ENCODE data around the gene SCGB1A1.

Gene SCGB1A1

GRCh38 chr11:62428871-62429560 lies 10.2 kb downstream of the SCGB1A1 start:
- CTCF ChIA-PET: interaction anchor here (0.6 to 9.5 kb wide), 11 partner anchors 10 to 165 kb away, joined by 3 to 94 read pairs (median 3); no protein-coding TSS in a partner anchor

GRCh38 chr11:62430425-62430824 lies 11.6 kb downstream of the SCGB1A1 start:
- Histone ChIP-seq H3K9me3 (ENCODE audit: control extremely low read depth in 1 of 5, control insufficient read depth in 4 of 5, insufficient read depth in 2 of 5, low read depth in 1 of 5, low read length in 4 of 5) (no peaks in the 10 kb centered on the region), H3K4me3 (ENCODE audit: control insufficient read depth in 1 of 7, extremely low read depth in 1 of 7, insufficient read depth in 4 of 7, low read depth in 2 of 7, low read length in 6 of 7) (no peak overlapping the region), H3K27ac (ENCODE audit: insufficient read depth in 1 of 2, low read depth in 1 of 2, low read length in 2 of 2, poor library complexity in 1 of 2, severe bottlenecking in 2 of 2) (no peak overlapping the region), H3K27me3 (replicated peaks in 2 of 5; ENCODE audit: control insufficient read depth in 4 of 5, insufficient read depth in 5 of 5, low read length in 4 of 5) (no peaks in the 10 kb centered on the region), H3K36me3 (ENCODE audit: control insufficient read depth in 4 of 4, insufficient read depth in 4 of 4, low read length in 3 of 4) (no peaks in the 10 kb centered on the region), H3K4me1 (ENCODE audit: control extremely low read depth in 1 of 4, control insufficient read depth in 4 of 4, insufficient read depth in 4 of 4, low read length in 3 of 4) (peaks cover 8 to 63% (median 51%) of the 10 kb centered on the region in 4 experiments)
- DNase-seq: no peak
- ChIA-PET CTCF (interaction anchor here (1.8 kb wide), 1 partner anchor 78 kb away, joined by 5 read pairs; no protein-coding TSS in a partner anchor), POLR2A (no interaction called here)
- WGBS (ENCODE audit: insufficient coverage): 89% methylated on average over 3 of the region's 3 CpGs

More at GRCh38 chr11:62428871-62429560, 10.2 kb downstream of the SCGB1A1 start:
- Histone ChIP-seq H3K4me1 (ENCODE audit: control extremely low read depth in 1 of 4, control insufficient read depth in 4 of 4, insufficient read depth in 4 of 4, low read length in 3 of 4) (peaks cover 8 to 56% (median 44%) of the 10 kb centered on the region in 4 experiments), H3K4me3 (ENCODE audit: control insufficient read depth in 1 of 7, extremely low read depth in 1 of 7, insufficient read depth in 4 of 7, low read depth in 2 of 7, low read length in 6 of 7) (no peak overlapping the region), H3K27ac (ENCODE audit: insufficient read depth in 1 of 2, low read depth in 1 of 2, low read length in 2 of 2, poor library complexity in 1 of 2, severe bottlenecking in 2 of 2) (no peak overlapping the region), H3K27me3 (replicated peaks in 2 of 5; ENCODE audit: control insufficient read depth in 4 of 5, insufficient read depth in 5 of 5, low read length in 4 of 5) (no peaks in the 10 kb centered on the region), H3K36me3 (ENCODE audit: control insufficient read depth in 4 of 4, insufficient read depth in 4 of 4, low read length in 3 of 4) (no peaks in the 10 kb centered on the region), H3K9me3 (ENCODE audit: control extremely low read depth in 1 of 5, control insufficient read depth in 4 of 5, insufficient read depth in 2 of 5, low read depth in 1 of 5, low read length in 4 of 5) (no peaks in the 10 kb centered on the region)
- DNase-seq: no peak
- WGBS (ENCODE audit: insufficient coverage): 90% methylated on average over 6 of the region's 8 CpGs
- POLR2A ChIA-PET: interaction anchor here (0.6 to 1.0 kb wide), 2 partner anchors 15 to 139 kb away, joined by 3 read pairs; no protein-coding TSS in a partner anchor

GRCh38 chr11:62431171-62431901 lies 12.5 kb downstream of the SCGB1A1 start:
- no peaks in the 10 kb centered on the region for H3K9me3 ChIP-seq (ENCODE audit: control extremely low read depth in 1 of 5, control insufficient read depth in 4 of 5, insufficient read depth in 2 of 5, low read depth in 1 of 5, low read length in 4 of 5)
- ChIA-PET CTCF (interaction anchor here (0.7 kb wide), 1 partner anchor 59 kb away, joined by 3 read pairs; no protein-coding TSS in a partner anchor), POLR2A (no interaction called here)
- no peaks in the 10 kb centered on the region for H3K27me3 ChIP-seq (replicated peaks in 2 of 5; ENCODE audit: control insufficient read depth in 4 of 5, insufficient read depth in 5 of 5, low read length in 4 of 5)
- no peaks in the 10 kb centered on the region for H3K36me3 ChIP-seq (ENCODE audit: control insufficient read depth in 4 of 4, insufficient read depth in 4 of 4, low read length in 3 of 4)
- H3K4me3 ChIP-seq (ENCODE audit: control insufficient read depth in 1 of 7, extremely low read depth in 1 of 7, insufficient read depth in 4 of 7, low read depth in 2 of 7, low read length in 6 of 7): no peak overlapping the region
- H3K4me1 ChIP-seq (ENCODE audit: control extremely low read depth in 1 of 4, control insufficient read depth in 4 of 4, insufficient read depth in 4 of 4, low read length in 3 of 4): peaks cover 14 to 70% (median 58%) of the 10 kb centered on the region in 4 experiments
- H3K27ac ChIP-seq (ENCODE audit: insufficient read depth in 1 of 2, low read depth in 1 of 2, low read length in 2 of 2, poor library complexity in 1 of 2, severe bottlenecking in 2 of 2): no peak overlapping the region
- 76% methylated on average over 7 of the region's 11 CpGs for WGBS (ENCODE audit: insufficient coverage)
- no peak for DNase-seq

GRCh38 chr11:62432695-62433094 lies 13.9 kb downstream of the SCGB1A1 start:
- Histone ChIP-seq H3K4me1 (ENCODE audit: control extremely low read depth in 1 of 4, control insufficient read depth in 4 of 4, insufficient read depth in 4 of 4, low read length in 3 of 4) (peaks cover 14 to 58% (median 48%) of the 10 kb centered on the region in 4 experiments), H3K27ac (ENCODE audit: insufficient read depth in 1 of 2, low read depth in 1 of 2, low read length in 2 of 2, poor library complexity in 1 of 2, severe bottlenecking in 2 of 2) (no peak overlapping the region), H3K36me3 (ENCODE audit: control insufficient read depth in 4 of 4, insufficient read depth in 4 of 4, low read length in 3 of 4) (no peaks in the 10 kb centered on the region), H3K9me3 (ENCODE audit: control extremely low read depth in 1 of 5, control insufficient read depth in 4 of 5, insufficient read depth in 2 of 5, low read depth in 1 of 5, low read length in 4 of 5) (no peaks in the 10 kb centered on the region), H3K27me3 (replicated peaks in 2 of 5; ENCODE audit: control insufficient read depth in 4 of 5, insufficient read depth in 5 of 5, low read length in 4 of 5) (no peaks in the 10 kb centered on the region), H3K4me3 (ENCODE audit: control insufficient read depth in 1 of 7, extremely low read depth in 1 of 7, insufficient read depth in 4 of 7, low read depth in 2 of 7, low read length in 6 of 7) (no peak overlapping the region)
- ChIA-PET CTCF (interaction anchor here (1.3 to 2.9 kb wide), 2 partner anchors 8 to 110 kb away, joined by 5 to 13 read pairs; no protein-coding TSS in a partner anchor), POLR2A (no interaction called here)
- 90% methylated on average over 4 of the region's 9 CpGs for WGBS (ENCODE audit: insufficient coverage)
- DNase-seq: no peak

- H3K27ac ChIP-seq (ENCODE audit: insufficient read depth in 1 of 2, low read depth in 1 of 2, low read length in 2 of 2, poor library complexity in 1 of 2, severe bottlenecking in 2 of 2): no peak overlapping the region
- ChIA-PET CTCF (interaction anchor here (1.3 to 2.9 kb wide), 3 partner anchors 9 to 110 kb away, joined by 5 to 13 read pairs (median 5); no protein-coding TSS in a partner anchor), POLR2A (interaction anchor here (0.6 kb wide), 1 partner anchor 118 kb away, joined by 3 read pairs; no protein-coding TSS in a partner anchor)
- no peaks in the 10 kb centered on the region for H3K27me3 ChIP-seq (replicated peaks in 2 of 5; ENCODE audit: control insufficient read depth in 4 of 5, insufficient read depth in 5 of 5, low read length in 4 of 5)
- H3K36me3 ChIP-seq (ENCODE audit: control insufficient read depth in 4 of 4, insufficient read depth in 4 of 4, low read length in 3 of 4): no peaks in the 10 kb centered on the region
- WGBS (ENCODE audit: insufficient coverage): 32% methylated on average over 13 of the region's 16 CpGs
- H3K4me3 ChIP-seq (ENCODE audit: control insufficient read depth in 1 of 7, extremely low read depth in 1 of 7, insufficient read depth in 4 of 7, low read depth in 2 of 7, low read length in 6 of 7): peak overlapping the region in 3 of 7 experiments; percentile 13 to 56 (median 44)
- H3K4me1 ChIP-seq (ENCODE audit: control extremely low read depth in 1 of 4, control insufficient read depth in 4 of 4, insufficient read depth in 4 of 4, low read length in 3 of 4): peaks cover 14 to 55% (median 44%) of the 10 kb centered on the region in 4 experiments
- no peaks in the 10 kb centered on the region for H3K9me3 ChIP-seq (ENCODE audit: control extremely low read depth in 1 of 5, control insufficient read depth in 4 of 5, insufficient read depth in 2 of 5, low read depth in 1 of 5, low read length in 4 of 5)
- DNase-seq: peak in 2 of 3 donors; percentile 17 to 34
Observed at GRCh38 chr11:62433141-62433903, 14.5 kb downstream of the SCGB1A1 start.

GRCh38 chr11:62433904-62434276 lies 15.1 kb downstream of the SCGB1A1 start:
- H3K27me3 ChIP-seq (replicated peaks in 2 of 5; ENCODE audit: control insufficient read depth in 4 of 5, insufficient read depth in 5 of 5, low read length in 4 of 5): no peaks in the 10 kb centered on the region
- H3K9me3 ChIP-seq (ENCODE audit: control extremely low read depth in 1 of 5, control insufficient read depth in 4 of 5, insufficient read depth in 2 of 5, low read depth in 1 of 5, low read length in 4 of 5): no peaks in the 10 kb centered on the region
- peaks cover 14 to 51% (median 42%) of the 10 kb centered on the region in 4 experiments for H3K4me1 ChIP-seq (ENCODE audit: control extremely low read depth in 1 of 4, control insufficient read depth in 4 of 4, insufficient read depth in 4 of 4, low read length in 3 of 4)
- 0% methylated on average over 4 of the region's 6 CpGs for WGBS (ENCODE audit: insufficient coverage)
- H3K27ac ChIP-seq (ENCODE audit: insufficient read depth in 1 of 2, low read depth in 1 of 2, low read length in 2 of 2, poor library complexity in 1 of 2, severe bottlenecking in 2 of 2): no peak overlapping the region
- DNase-seq: peak in 2 of 3 donors; percentile 22 to 33
- H3K36me3 ChIP-seq (ENCODE audit: control insufficient read depth in 4 of 4, insufficient read depth in 4 of 4, low read length in 3 of 4): no peaks in the 10 kb centered on the region
- peak overlapping the region in 3 of 7 experiments; percentile 13 to 56 (median 44) for H3K4me3 ChIP-seq (ENCODE audit: control insufficient read depth in 1 of 7, extremely low read depth in 1 of 7, insufficient read depth in 4 of 7, low read depth in 2 of 7, low read length in 6 of 7)
- CTCF ChIA-PET: interaction anchor here (0.7 to 2.9 kb wide), 4 partner anchors 9 to 109 kb away, joined by 3 to 13 read pairs (median 5); no protein-coding TSS in a partner anchor
- POLR2A ChIA-PET: interaction anchor here (0.6 kb wide), 1 partner anchor 117 kb away, joined by 3 read pairs; no protein-coding TSS in a partner anchor

Data from common myeloid progenitor, CD34-positive (primary cell).